ENCODE measurements around the gene ANKRD26. TPM values are rescaled to one million over a fixed set of nuclear protein-coding genes. Genes with fewer than 3 reads are reported as not detected.

Gene ANKRD26
- polyA plus RNA-seq, 1 of the 3 experiments (the other 2 are of a cell fraction) = 1.0 TPM

- Histone ChIP-seq H3K9me3 (no peaks in the 10 kb centered on the region), H3K9me2 (no peaks in the 10 kb centered on the region), H4K20me1 (ENCODE audit: insufficient read depth) (peaks cover 58% of the 10 kb centered on the region), H3K27me3 (ENCODE audit: insufficient read depth) (no peaks in the 10 kb centered on the region), H3K4me1 (ENCODE audit: control insufficient read depth in 1 of 2, insufficient read depth in 2 of 2, low read depth in 1 of 2, low read length in 1 of 2) (peaks cover 0 to 2% of the 10 kb centered on the region in 2 experiments; a peak in 1 of 4 replicates), H3K27ac (ENCODE audit: low read depth in 2 of 2, low read length in 1 of 2) (no peak overlapping the region), H3K9ac (no peak overlapping the region), H3K79me2 (ENCODE audit: insufficient read depth) (peaks cover 99% of the 10 kb centered on the region), H3F3A (replicated peaks; ENCODE audit: insufficient read depth) (peaks cover 13% of the 10 kb centered on the region), H2AFZ (ENCODE audit: low read depth) (no peak overlapping the region), H3K4me3 (ENCODE audit: low read depth in 2 of 2, low read length in 1 of 2) (no peak overlapping the region), H3K36me3 (replicated peaks in 1 of 2; ENCODE audit: control insufficient read depth in 1 of 2, insufficient read depth in 2 of 2, low read length in 1 of 2) (peaks cover 49 to 60% of the 10 kb centered on the region in 2 experiments), H3K4me2 (no peak overlapping the region)
- ChIA-PET POLR2A (no interaction called here), CTCF (no interaction called here)
- no peak for DNase-seq
- 93% methylated on average over 5 of the region's 5 CpGs for WGBS (ENCODE audit: low lambda C conversion rate)
- no peak for TF ChIP-seq EP300 (IDR thresholded peaks at IDR 0.05; ENCODE audit: borderline replicate concordance in 1 of 2, low read depth in 1 of 2, low read length in 1 of 2)
- no peak for TF ChIP-seq MEF2A (IDR thresholded peaks at IDR 0.05; ENCODE audit: borderline replicate concordance, low read depth)
- TF ChIP-seq, protein P1, sequence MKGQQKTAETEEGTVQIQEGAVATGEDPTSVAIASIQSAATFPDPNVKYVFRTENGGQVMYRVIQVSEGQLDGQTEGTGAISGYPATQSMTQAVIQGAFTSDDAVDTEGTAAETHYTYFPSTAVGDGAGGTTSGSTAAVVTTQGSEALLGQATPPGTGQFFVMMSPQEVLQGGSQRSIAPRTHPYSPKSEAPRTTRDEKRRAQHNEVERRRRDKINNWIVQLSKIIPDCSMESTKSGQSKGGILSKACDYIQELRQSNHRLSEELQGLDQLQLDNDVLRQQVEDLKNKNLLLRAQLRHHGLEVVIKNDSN (IDR thresholded peaks at IDR 0.05; ENCODE audit: borderline replicate concordance, low read depth) = no peak
- no peak for TF ChIP-seq FOXJ3 (CRISPR knock-in tag; IDR thresholded peaks at IDR 0.05)
- no peak for TF ChIP-seq SIN3A (IDR thresholded peaks at IDR 0.05; ENCODE audit: borderline replicate concordance, low read depth, low read length)
- no peak for TF ChIP-seq NRF1 (IDR thresholded peaks at IDR 0.05; ENCODE audit: low read depth, low read length)
- TF ChIP-seq SMC3 (IDR thresholded peaks at IDR 0.05; ENCODE audit: low read depth, low read length) = no peak
- no peak for TF ChIP-seq GABPA (IDR thresholded peaks at IDR 0.05; ENCODE audit: low read depth)
- TF ChIP-seq, protein P2, sequence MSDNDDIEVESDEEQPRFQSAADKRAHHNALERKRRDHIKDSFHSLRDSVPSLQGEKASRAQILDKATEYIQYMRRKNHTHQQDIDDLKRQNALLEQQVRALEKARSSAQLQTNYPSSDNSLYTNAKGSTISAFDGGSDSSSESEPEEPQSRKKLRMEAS (IDR thresholded peaks at IDR 0.05; ENCODE audit: low read depth) = no peak
- no peak for TF ChIP-seq USF2 (IDR thresholded peaks at IDR 0.05; ENCODE audit: borderline replicate concordance, low read depth, low read length)
- TF ChIP-seq JUND (IDR thresholded peaks at IDR 0.05) = no peak
- no peak for TF ChIP-seq YY1 (IDR thresholded peaks at IDR 0.05; ENCODE audit: low read depth)
- no peak for TF ChIP-seq ELF1 (IDR thresholded peaks at IDR 0.05)
- no peak for TF ChIP-seq CHD2 (IDR thresholded peaks at IDR 0.05; ENCODE audit: low read length, partially characterized antibody)
- no peak for TF ChIP-seq ZBTB33 (IDR thresholded peaks at IDR 0.05; ENCODE audit: borderline replicate concordance, low read depth)
- TF ChIP-seq RCOR1 (IDR thresholded peaks at IDR 0.05; ENCODE audit: low read length) = no peak
Measured at GRCh38 chr10:27147701-27148100, 47.4 kb upstream of the ANKRD26 start.

Measured in SK-N-SH (cell line).